Testis (tissue), 5 donors: ENCODE measurements around the gene CBLN2. TPM values are rescaled to one million over a fixed set of nuclear protein-coding genes. Genes with fewer than 3 reads are reported as not detected.
A peak's percentile ranks its signal among the peaks of the same experiment; 100 is the strongest.

Experiments used
- DNase-seq: peaks from one replicate; pipeline ENCODE4 v3.0.0-alpha.2; 2019
- H3K27ac ChIP-seq, 2 donors: fragments of 200-600 bp; sonication (generic); one replicate each; pipeline ENCODE4 v1.5.1; 2019
- H3K27me3 ChIP-seq: fragments of 200-600 bp; sonication (generic); one replicate; pipeline ENCODE4 v1.5.1; 2019
- H3K36me3 ChIP-seq: fragments of 200-600 bp; sonication (generic); one replicate; pipeline ENCODE4 v1.5.1; 2017; ENCODE audit warnings: low read depth; ENCODE audit errors: missing control alignments
- H3K4me1 ChIP-seq: fragments of 200-600 bp; sonication (generic); one replicate; pipeline ENCODE4 v1.5.1; 2019
- H3K4me3 ChIP-seq, 2 donors: fragments of 200-600 bp; sonication (generic); one replicate each; pipeline ENCODE4 v1.5.1; 2017 to 2019
- H3K9me3 ChIP-seq: fragments of 200-600 bp; sonication (generic); one replicate; pipeline ENCODE4 v1.5.1; 2017
- CTCF ChIP-seq, 3 experiments: fragments of 450-650 bp in 2 of 3; fragments of 200-600 bp in 1 of 3; sonication (generic) in 1 of 3; IDR thresholded peaks; one replicate each; pipeline ENCODE4 v1.5.1; 2016 to 2019; ENCODE audit warnings: antibody characterized with exemption in 3 of 3, mild to moderate bottlenecking in 2 of 3, moderate library complexity in 1 of 3
- POLR2A ChIP-seq: fragments of 450-650 bp; IDR thresholded peaks from one replicate; pipeline ENCODE4 v1.6.1; 2017; ENCODE audit warnings: antibody characterized with exemption, mild to moderate bottlenecking, moderate library complexity
- WGBS, 2 donors: methylation state at CpG; one replicate each; pipeline ENCODE4 v1.1.5; 2018; 5-methylcytosine and 5-hydroxymethylcytosine counted together
- intact Hi-C: fragments of 100-400 bp; cut with DNase I; formaldehyde crosslinking; loops from one replicate; pipeline ENCODE4 v1.15.1; 2023; ENCODE audit warnings: low total_unique reads
- long read RNA-seq, 2 donors: transcript quantifications; one replicate each; lab custom pipeline, GENCODE V29; 2026
- polyA plus RNA-seq: library from polyadenylated mRNA; stranded (reverse); fragments of 350-450 nt; fragmentation: Illumina TruSeq; extraction: RNeasy Lipid Tissue Mini Kit (QIAGEN cat#74804); gene quantifications from one replicate; pipeline ENCODE4 v1.2.3, GENCODE V29; 2014; ENCODE audit warnings: low read depth, low replicate concordance; ENCODE audit not compliant: insufficient read depth
- total RNA-seq, 2 donors: library from RNA; depleted of rRNA; stranded (reverse); fragments of >200 nt; gene quantifications; one replicate each; pipeline ENCODE4 v1.2.3, GENCODE V29; 2016

The CBLN2 gene
- 1 to 10 TPM; 1.1 to 1.8 TPM for total RNA-seq
- polyA plus RNA-seq, result 0.80 TPM
- long read RNA-seq, donor 1, partial matches to known transcripts, result 0 of 3 reads
- long read RNA-seq, donor 1, other reads (novel, unspliced or antisense), result 0 of 3 reads
- long read RNA-seq, donor 2, partial matches to known transcripts, result 0 of 1 reads
- long read RNA-seq, donor 2, other reads (novel, unspliced or antisense), result 0 of 1 reads

DNA sequence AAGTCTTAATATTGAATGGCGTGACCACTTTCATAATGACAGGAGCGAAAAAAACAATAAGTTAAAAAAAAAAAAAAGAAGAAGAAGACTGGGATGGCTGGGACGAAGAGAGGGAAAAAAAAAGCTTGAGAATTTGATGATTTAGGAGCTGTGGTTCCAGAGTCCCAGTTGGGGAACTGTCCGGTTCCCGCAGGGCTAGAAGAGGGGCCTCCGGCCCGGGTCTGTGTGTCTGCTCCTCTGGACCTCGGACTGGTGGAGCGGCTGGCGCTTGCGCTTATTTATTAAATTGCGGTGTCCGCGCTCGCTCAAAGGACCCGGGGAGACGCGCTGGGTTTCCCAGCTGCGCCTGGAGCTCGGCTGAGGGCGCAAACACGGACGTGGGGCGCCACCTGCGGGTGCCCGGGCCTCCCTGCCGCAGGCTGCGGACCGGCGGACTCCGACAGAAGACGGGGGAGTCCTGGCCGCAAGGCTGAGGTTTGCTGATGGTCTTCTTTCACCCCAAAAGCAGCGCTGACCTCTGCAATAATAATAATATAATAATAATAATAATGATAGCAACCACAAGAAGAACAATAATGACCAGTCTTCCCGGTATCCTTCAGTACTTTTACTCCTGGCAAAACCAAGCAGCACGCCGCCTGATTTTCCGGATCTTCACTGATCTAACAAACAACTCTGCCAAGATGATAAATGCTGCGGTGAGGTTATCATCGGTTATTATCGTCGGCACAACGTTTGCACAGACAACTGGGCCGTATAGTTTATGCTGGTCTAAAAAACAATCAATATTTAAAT, at the start of gene CBLN2:
Gene CBLN2, minus strand, starts transcription at position 251 of the 795 bp plus-strand sequence. CDS start 2,182 bp downstream, outside the sequence.
- Histone ChIP-seq H3K4me1 (peaks cover 4% of the 10 kb centered on the region), H3K27ac (no peak within 1 kb of the TSS), H3K27me3 (no peaks in the 10 kb centered on the region), H3K4me3 (peak within 1 kb of the TSS; percentile 5 to 39), H3K36me3 (no peaks in the 10 kb centered on the region), H3K9me3 (no peaks in the 10 kb centered on the region)
- WGBS, 2 donors, result 2 to 3% methylated on average over 30 to 44 of the region's 44 CpGs
- intact Hi-C loops, result no loop called here
- TF ChIP-seq CTCF (IDR thresholded peaks at IDR 0.05) (peak in 2 of 3 experiments; percentile 28 to 54), POLR2A (no peak)
- peak; percentile 72 for DNase-seq

- Histone ChIP-seq H3K4me3 (no peak overlapping the region), H3K27me3 (no peaks in the 10 kb centered on the region), H3K27ac (no peak overlapping the region), H3K4me1 (no peaks in the 10 kb centered on the region), H3K9me3 (no peaks in the 10 kb centered on the region), H3K36me3 (no peaks in the 10 kb centered on the region)
- DNase-seq, result no peak
- WGBS, 2 donors, result 56 to 66% methylated on average over 5 of the region's 5 CpGs
- intact Hi-C loops, result no loop called here
- TF ChIP-seq CTCF (IDR thresholded peaks at IDR 0.05) (no peak), POLR2A (no peak)
These were observed 44.2 kb upstream of the CBLN2 start for GRCh38 chr18:72588360-72588759.

- intact Hi-C loops, result no loop called here
- no peak for DNase-seq
- Histone ChIP-seq H3K27ac (no peak overlapping the region), H3K36me3 (no peaks in the 10 kb centered on the region), H3K4me1 (no peaks in the 10 kb centered on the region), H3K9me3 (no peaks in the 10 kb centered on the region), H3K27me3 (no peaks in the 10 kb centered on the region), H3K4me3 (no peak overlapping the region)
- no peak for TF ChIP-seq POLR2A
- no peak for TF ChIP-seq CTCF (IDR thresholded peaks at IDR 0.05)
- 92 to 93% methylated on average over 3 of the region's 3 CpGs for WGBS, 2 donors
These were observed 40.6 kb upstream of the CBLN2 start for GRCh38 chr18:72584787-72585186.

DNA sequence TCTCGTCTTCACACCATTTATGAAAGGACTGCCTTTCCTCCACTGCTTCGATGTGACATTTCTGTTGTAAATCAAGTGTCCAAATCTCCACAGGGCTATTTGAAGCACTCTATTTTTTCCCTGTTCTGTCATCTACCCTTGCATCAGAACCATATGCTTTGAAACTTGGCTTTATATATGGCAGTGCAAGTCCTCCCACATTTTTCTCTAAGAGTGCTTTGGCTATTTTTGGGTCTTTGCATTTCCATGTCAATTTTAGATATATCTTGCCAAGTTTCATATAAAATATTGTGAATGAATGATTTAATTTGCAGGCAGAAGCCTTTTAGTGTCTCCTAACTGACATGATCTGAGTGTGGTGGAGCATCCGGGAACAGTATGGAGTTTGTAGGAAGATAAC, 37.8 kb upstream of the CBLN2 start:
- no peak overlapping the region for H3K4me3 ChIP-seq
- 75 to 87% methylated on average over 3 of the region's 3 CpGs for WGBS, 2 donors
- DNase-seq, result no peak

More for the DNA sequence above, 37.8 kb upstream of the CBLN2 start:
- Histone ChIP-seq H3K9me3 (no peaks in the 10 kb centered on the region), H3K4me1 (no peaks in the 10 kb centered on the region), H3K36me3 (no peaks in the 10 kb centered on the region), H3K27ac (no peak overlapping the region), H3K27me3 (no peaks in the 10 kb centered on the region)
- no peak for TF ChIP-seq POLR2A
- TF ChIP-seq CTCF (IDR thresholded peaks at IDR 0.05), result no peak
- intact Hi-C loops, result no loop called here
